ENCODE data around the gene GLB1L2. TPM values are rescaled to one million over a fixed set of nuclear protein-coding genes. Genes with fewer than 3 reads are reported as not detected.

GLB1L2 gene
- total RNA-seq, 1 donor from 2014 or later, result 11.1 TPM

GRCh38 chr11:134385774-134386565 lies 54.2 kb downstream of the GLB1L2 start:
- no peak for DNase-seq (ENCODE audit: low spot score)

GRCh38 chr11:134386945-134387344 lies 55.2 kb downstream of the GLB1L2 start:
- no peak for DNase-seq (ENCODE audit: low spot score)

GRCh38 chr11:134387501-134387900 lies 55.7 kb downstream of the GLB1L2 start:
- no peak for DNase-seq (ENCODE audit: low spot score)

- no peak for DNase-seq (ENCODE audit: low spot score)
These were observed 56.8 kb downstream of the GLB1L2 start for GRCh38 chr11:134388590-134388989.

GRCh38 chr11:134389464-134390180 lies 57.8 kb downstream of the GLB1L2 start:
- no peak for DNase-seq (ENCODE audit: low spot score)

- no peak for DNase-seq (ENCODE audit: low spot score)
These were observed 59.1 kb downstream of the GLB1L2 start for GRCh38 chr11:134390706-134391569.

- no peak for DNase-seq (ENCODE audit: low spot score)
These were observed 59.9 kb downstream of the GLB1L2 start for GRCh38 chr11:134391656-134392055.

- DNase-seq (ENCODE audit: low spot score), result no peak
These were observed 61.3 kb downstream of the GLB1L2 start for GRCh38 chr11:134392953-134393615.

GRCh38 chr11:134393638-134394037 lies 61.9 kb downstream of the GLB1L2 start:
- DNase-seq (ENCODE audit: low spot score), result no peak

GRCh38 chr11:134394311-134394710 lies 62.5 kb downstream of the GLB1L2 start:
- no peak for DNase-seq (ENCODE audit: low spot score)

- no peak for DNase-seq (ENCODE audit: low spot score)
These were observed 63.2 kb downstream of the GLB1L2 start for GRCh38 chr11:134395002-134395401.

- DNase-seq (ENCODE audit: low spot score), result no peak
These were observed 65.7 kb downstream of the GLB1L2 start for GRCh38 chr11:134397304-134398078.

- no peak for DNase-seq (ENCODE audit: low spot score)
These were observed 66.3 kb downstream of the GLB1L2 start for GRCh38 chr11:134398079-134398444.

- DNase-seq (ENCODE audit: low spot score), result no peak
These were observed 67.0 kb downstream of the GLB1L2 start for GRCh38 chr11:134398644-134399292.

- DNase-seq (ENCODE audit: low spot score), result no peak
These were observed 67.5 kb downstream of the GLB1L2 start for GRCh38 chr11:134399293-134399654.

GRCh38 chr11:134399996-134400395 lies 68.2 kb downstream of the GLB1L2 start:
- DNase-seq (ENCODE audit: low spot score), result no peak

GRCh38 chr11:134401825-134402809 lies 70.3 kb downstream of the GLB1L2 start:
- DNase-seq (ENCODE audit: low spot score), result no peak

- DNase-seq (ENCODE audit: low spot score), result no peak
These were observed 71.1 kb downstream of the GLB1L2 start for GRCh38 chr11:134402910-134403309.

Data from ureter (tissue), 1 donor.